ENCODE measurements around the gene PEG3.

DNA sequence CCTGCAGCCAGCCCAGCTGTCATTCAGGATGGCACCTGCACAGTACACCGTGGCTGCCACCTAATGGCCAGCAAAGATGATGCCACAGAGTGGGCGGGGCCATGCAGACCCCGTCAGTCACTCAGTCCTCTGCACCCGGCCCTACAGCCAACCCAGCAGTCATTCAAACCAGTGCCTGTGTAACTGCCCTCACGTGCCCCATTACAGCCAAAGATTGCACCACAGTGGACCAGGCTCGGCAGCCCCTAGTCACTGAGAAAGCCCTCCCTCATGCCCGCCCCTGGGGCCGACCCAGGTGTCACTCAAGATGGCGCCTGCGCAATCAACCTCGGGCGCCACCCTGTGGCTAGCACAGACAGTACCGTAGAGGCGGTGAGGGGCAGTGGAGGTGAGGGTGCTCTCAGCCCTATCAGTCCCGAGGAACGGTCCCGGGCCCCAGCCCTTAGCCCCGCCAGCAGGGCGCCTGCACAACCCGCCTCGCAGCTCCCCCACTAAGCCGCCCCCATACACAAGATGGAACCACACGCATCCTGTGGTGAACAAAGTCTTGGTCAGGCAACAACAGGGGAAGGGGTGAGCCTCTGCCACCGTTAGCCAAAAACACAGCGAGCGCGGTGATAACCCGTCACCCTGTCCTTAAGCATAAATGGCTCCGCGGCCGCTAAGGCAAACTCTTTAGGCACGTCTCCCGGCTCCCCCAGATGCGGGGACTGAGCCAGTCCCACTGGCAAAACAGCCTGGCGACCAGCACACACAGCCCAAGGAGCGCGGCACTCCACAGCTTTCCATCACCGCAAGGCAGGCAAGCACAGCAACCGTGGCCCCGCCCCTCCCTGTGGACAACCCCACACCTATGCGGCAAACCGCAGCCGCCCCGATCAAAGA, 2.3 kb downstream of the PEG3 start:
- TF ChIP-seq, protein P1, sequence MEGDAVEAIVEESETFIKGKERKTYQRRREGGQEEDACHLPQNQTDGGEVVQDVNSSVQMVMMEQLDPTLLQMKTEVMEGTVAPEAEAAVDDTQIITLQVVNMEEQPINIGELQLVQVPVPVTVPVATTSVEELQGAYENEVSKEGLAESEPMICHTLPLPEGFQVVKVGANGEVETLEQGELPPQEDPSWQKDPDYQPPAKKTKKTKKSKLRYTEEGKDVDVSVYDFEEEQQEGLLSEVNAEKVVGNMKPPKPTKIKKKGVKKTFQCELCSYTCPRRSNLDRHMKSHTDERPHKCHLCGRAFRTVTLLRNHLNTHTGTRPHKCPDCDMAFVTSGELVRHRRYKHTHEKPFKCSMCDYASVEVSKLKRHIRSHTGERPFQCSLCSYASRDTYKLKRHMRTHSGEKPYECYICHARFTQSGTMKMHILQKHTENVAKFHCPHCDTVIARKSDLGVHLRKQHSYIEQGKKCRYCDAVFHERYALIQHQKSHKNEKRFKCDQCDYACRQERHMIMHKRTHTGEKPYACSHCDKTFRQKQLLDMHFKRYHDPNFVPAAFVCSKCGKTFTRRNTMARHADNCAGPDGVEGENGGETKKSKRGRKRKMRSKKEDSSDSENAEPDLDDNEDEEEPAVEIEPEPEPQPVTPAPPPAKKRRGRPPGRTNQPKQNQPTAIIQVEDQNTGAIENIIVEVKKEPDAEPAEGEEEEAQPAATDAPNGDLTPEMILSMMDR (IDR thresholded peaks at IDR 0.05), result peak in 1 of 7 experiments; percentile 17
- peak in 1 of 3 donors; percentile 15 for TF ChIP-seq POLR2AphosphoS5 (IDR thresholded peaks at IDR 0.05)
- TF ChIP-seq POLR2A (IDR thresholded peaks at IDR 0.05), result no peak
- no peak for TF ChIP-seq EP300 (IDR thresholded peaks at IDR 0.05)

Measured in stomach (tissue), 4 donors.